Breast epithelium (tissue), 4 donors: Measurements from ENCODE around the gene DHRS13. TPM values are rescaled to one million over a fixed set of nuclear protein-coding genes. Genes with fewer than 3 reads are reported as not detected.

Experiments
- DNase-seq, 2 donors: peaks; one replicate each; pipeline ENCODE4 v3.0.0-alpha.2; 2019; ENCODE audit warnings: low spot score in 2 of 2
- H3K27ac ChIP-seq, 2 donors: fragments of 200-600 bp; sonication (generic) in 1 of 2; one replicate each; pipeline ENCODE4 v1.5.1; 2016 to 2019; ENCODE audit warnings: mild to moderate bottlenecking in 1 of 2
- H3K27me3 ChIP-seq, 2 donors: fragments of 200-600 bp; sonication (generic) in 1 of 2; one replicate each; pipeline versions ENCODE4 v1.5.1 to v1.6.0; 2017 to 2019; ENCODE audit warnings: control low read depth in 1 of 2, mild to moderate bottlenecking in 1 of 2
- H3K36me3 ChIP-seq: fragments of 200-600 bp; one replicate; pipeline ENCODE4 v1.5.1; 2019
- H3K4me1 ChIP-seq, 2 donors: fragments of 200-600 bp; sonication (generic); one replicate each; pipeline ENCODE4 v1.5.1; 2016 to 2019; ENCODE audit warnings: control low read depth in 1 of 2
- H3K4me3 ChIP-seq, 3 donors: fragments of 200-600 bp; sonication (generic); 1 replicate in 2 of 3; 2 replicates in 1 of 3; pipeline ENCODE4 v1.5.1; 2016 to 2019; ENCODE audit warnings: mild to moderate bottlenecking in 3 of 3, moderate library complexity in 2 of 3
- H3K9me3 ChIP-seq, 2 donors: fragments of 200-600 bp; sonication (generic) in 1 of 2; one replicate each; pipeline ENCODE4 v1.5.1; 2016 to 2019; ENCODE audit warnings: control low read depth in 1 of 2
- POLR2A ChIP-seq: fragments of 450-650 bp; IDR thresholded peaks from one replicate; pipeline ENCODE4 v1.6.1; 2016; ENCODE audit warnings: antibody characterized with exemption, mild to moderate bottlenecking, moderate library complexity
- POLR2AphosphoS5 ChIP-seq, 3 donors: sonication (generic); formaldehyde crosslinking; IDR thresholded peaks; one replicate each; pipeline ENCODE4 v1.6.1; 2017; ENCODE audit warnings: antibody characterized with exemption in 3 of 3
- intact Hi-C: fragments of 100-400 bp; cut with DNase I; formaldehyde crosslinking; loops from one replicate; pipeline ENCODE4 v1.15.1; 2023; ENCODE audit warnings: low total_unique reads
- total RNA-seq, 3 donors: library from RNA; depleted of rRNA; stranded (reverse); fragments of >200 nt; gene quantifications; one replicate each; pipeline ENCODE4 v1.1.0, GENCODE V29; 2016
- TF ChIP-seq, protein P1 (sequence below), 3 donors: fragments of 450-650 bp; IDR thresholded peaks; one replicate each; pipeline ENCODE4 v1.5.1; 2016 to 2017; ENCODE audit warnings: antibody characterized with exemption in 3 of 3, mild to moderate bottlenecking in 3 of 3, moderate library complexity in 3 of 3

The DHRS13 gene
- total RNA-seq, 3 donors from 2014 or later: 3.2 to 20.6 (median 14.2) TPM

DNA sequence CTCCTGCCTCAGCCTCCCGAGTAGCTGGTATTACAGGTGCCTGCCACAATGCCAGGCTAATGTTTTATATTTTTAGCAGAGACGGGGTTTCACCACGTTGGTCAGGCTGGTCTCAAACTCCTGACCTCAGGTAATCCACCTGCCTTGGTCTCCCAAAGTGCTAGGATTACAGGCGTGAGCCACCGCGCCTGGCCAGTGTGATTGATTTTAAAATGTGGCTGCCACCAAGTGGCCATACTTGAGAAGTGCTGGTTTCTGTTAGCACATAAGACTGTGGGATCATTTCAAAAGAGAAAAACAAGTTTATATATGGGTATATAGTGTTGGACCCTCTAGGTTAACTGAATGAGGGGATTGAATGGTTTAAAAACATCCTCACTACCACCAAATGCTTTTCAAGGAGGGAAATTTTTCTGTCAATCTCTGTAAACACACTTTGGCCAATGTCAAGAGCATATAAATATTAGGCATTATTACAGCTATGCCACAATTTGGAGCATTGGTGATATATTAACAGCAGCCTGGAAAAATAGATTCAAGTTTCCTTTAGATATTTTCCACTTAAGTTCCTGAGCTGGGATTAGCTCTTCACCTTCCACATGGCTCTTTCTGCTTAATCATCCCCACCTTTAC is 13.5 kb upstream of the DHRS13 start:
- Histone ChIP-seq H3K27me3 (no peaks in the 10 kb centered on the region), H3K9me3 (no peaks in the 10 kb centered on the region), H3K27ac (peak overlapping the region in 1 of 2 donors; percentile 50), H3K4me3 (no peak overlapping the region), H3K36me3 (peaks cover 6% of the 10 kb centered on the region), H3K4me1 (no peaks in the 10 kb centered on the region)
- intact Hi-C loops: no loop called here
- TF ChIP-seq, protein P1, sequence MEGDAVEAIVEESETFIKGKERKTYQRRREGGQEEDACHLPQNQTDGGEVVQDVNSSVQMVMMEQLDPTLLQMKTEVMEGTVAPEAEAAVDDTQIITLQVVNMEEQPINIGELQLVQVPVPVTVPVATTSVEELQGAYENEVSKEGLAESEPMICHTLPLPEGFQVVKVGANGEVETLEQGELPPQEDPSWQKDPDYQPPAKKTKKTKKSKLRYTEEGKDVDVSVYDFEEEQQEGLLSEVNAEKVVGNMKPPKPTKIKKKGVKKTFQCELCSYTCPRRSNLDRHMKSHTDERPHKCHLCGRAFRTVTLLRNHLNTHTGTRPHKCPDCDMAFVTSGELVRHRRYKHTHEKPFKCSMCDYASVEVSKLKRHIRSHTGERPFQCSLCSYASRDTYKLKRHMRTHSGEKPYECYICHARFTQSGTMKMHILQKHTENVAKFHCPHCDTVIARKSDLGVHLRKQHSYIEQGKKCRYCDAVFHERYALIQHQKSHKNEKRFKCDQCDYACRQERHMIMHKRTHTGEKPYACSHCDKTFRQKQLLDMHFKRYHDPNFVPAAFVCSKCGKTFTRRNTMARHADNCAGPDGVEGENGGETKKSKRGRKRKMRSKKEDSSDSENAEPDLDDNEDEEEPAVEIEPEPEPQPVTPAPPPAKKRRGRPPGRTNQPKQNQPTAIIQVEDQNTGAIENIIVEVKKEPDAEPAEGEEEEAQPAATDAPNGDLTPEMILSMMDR (IDR thresholded peaks at IDR 0.05): peak; percentile 53 to 69 (median 69)
- no peak for TF ChIP-seq POLR2A
- DNase-seq: no peak

DNA sequence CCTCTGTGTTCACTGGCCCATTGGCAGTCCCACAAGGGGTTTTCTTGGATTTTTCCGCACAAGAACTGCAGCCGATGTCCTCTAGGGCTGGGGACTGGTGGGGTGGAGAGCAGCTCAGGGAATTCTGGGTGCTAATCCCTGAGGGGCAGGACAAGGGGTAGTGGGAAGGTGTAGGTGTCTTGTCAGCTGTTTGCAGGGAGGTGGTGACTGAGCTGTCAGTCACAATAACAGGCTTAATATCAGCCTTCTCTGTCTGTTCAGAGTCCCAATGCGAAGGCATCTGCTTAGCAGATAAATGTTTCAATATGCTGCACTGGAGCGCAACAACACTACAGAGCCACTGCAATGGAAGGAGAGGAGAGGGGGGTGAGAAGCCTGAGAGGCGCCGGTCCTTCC is 10.1 kb upstream of the DHRS13 start:
- Histone ChIP-seq H3K27me3 (no peaks in the 10 kb centered on the region), H3K36me3 (peaks cover 10% of the 10 kb centered on the region), H3K4me1 (peaks cover 0 to 3% of the 10 kb centered on the region in 2 donors), H3K9me3 (no peaks in the 10 kb centered on the region), H3K27ac (peak overlapping the region in 1 of 2 donors; percentile 13), H3K4me3 (no peak overlapping the region)
- DNase-seq: no peak
- no peak for TF ChIP-seq POLR2A
- no peak for TF ChIP-seq POLR2AphosphoS5 (IDR thresholded peaks at IDR 0.05)
- TF ChIP-seq, protein P1 (IDR thresholded peaks at IDR 0.05): no peak
- intact Hi-C loops: no loop called here

DNA sequence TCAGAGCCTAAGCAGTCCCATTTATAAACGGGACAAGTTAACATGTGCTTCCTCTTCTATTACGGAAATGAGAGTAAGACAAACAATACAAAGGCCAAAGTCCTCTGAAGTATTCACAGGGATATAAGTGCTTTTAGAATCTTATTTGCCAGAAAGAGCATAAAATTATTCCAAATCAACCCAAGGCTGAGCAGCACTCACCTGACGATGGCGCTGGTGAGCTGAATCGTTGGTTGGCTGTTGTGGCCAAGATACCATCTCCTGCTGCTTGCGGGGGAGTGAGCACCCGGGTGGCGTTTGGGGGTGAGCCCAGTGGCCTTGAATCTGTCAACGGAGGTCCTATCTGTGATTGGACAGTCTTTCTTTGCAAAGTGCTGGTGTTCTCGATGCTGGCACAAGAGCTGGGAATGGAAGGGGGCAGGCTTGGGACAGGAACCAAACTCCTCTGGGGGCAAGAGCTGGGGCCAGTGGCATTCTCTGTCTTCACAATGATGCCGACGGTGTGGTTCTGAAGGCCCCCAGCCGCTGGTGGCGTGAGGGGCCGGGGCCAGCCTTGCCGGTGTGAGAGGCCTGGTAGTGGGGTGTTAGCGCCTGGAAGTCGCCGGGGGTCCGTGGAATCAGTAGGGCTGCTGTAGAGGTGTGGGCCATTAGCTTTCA is 9.5 kb upstream of the DHRS13 start:
- intact Hi-C loops: no loop called here
- Histone ChIP-seq H3K27me3 (no peaks in the 10 kb centered on the region), H3K27ac (peak overlapping the region in 1 of 2 donors; percentile 13), H3K4me1 (peaks cover 0 to 3% of the 10 kb centered on the region in 2 donors), H3K9me3 (no peaks in the 10 kb centered on the region), H3K36me3 (peaks cover 5% of the 10 kb centered on the region), H3K4me3 (no peak overlapping the region)
- no peak for DNase-seq
- TF ChIP-seq, protein P1 (IDR thresholded peaks at IDR 0.05): no peak
- no peak for TF ChIP-seq POLR2A
- TF ChIP-seq POLR2AphosphoS5 (IDR thresholded peaks at IDR 0.05): no peak

DNA sequence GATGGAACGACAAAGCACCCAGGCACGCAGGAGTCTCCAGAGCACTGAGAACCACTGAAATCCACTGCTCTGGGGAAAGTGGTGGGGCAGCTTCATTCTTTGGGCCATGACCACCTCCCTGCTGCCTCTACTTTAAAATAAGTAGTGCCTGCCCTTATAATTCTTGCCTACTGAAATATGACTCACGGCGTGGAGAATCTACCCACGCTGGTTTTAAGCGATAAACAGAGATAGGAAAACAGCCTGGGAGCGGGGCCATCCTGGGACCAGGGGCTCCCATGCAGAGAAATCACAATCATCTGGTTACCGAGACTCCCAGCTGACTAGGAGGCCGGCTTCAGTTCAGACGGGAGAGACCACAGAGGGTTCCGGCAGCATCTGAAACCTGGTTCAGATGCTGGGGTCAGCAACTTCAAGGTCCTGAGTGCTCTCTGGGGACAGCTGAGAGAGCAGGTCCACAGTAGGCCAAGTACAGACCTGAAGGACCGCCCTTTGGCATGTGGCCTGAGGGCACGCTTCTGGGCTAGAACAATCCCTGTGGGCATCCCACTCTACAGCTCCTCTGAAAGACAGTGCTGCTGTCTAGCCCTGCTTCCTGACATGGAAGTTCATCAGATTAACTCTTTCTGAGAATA is 8.6 kb upstream of the DHRS13 start:
- Histone ChIP-seq H3K4me3 (no peak overlapping the region), H3K27me3 (no peaks in the 10 kb centered on the region), H3K36me3 (peaks cover 5% of the 10 kb centered on the region), H3K4me1 (peaks cover 0 to 3% of the 10 kb centered on the region in 2 donors), H3K9me3 (no peaks in the 10 kb centered on the region), H3K27ac (peak overlapping the region in 1 of 2 donors; percentile 54)
- TF ChIP-seq POLR2A (no peak), POLR2AphosphoS5 (IDR thresholded peaks at IDR 0.05) (no peak)
- TF ChIP-seq, protein P1 (IDR thresholded peaks at IDR 0.05): no peak
- no peak for DNase-seq
- intact Hi-C loops: no loop called here

- peaks cover 5% of the 10 kb centered on the region for H3K36me3 ChIP-seq
- no peak for DNase-seq
- H3K4me1 ChIP-seq: peaks cover 0 to 3% of the 10 kb centered on the region in 2 donors
- no peak overlapping the region for H3K4me3 ChIP-seq
- H3K27ac ChIP-seq: no peak overlapping the region
- H3K9me3 ChIP-seq: no peaks in the 10 kb centered on the region
- TF ChIP-seq POLR2A: no peak
- TF ChIP-seq, protein P1 (IDR thresholded peaks at IDR 0.05): no peak
- TF ChIP-seq POLR2AphosphoS5 (IDR thresholded peaks at IDR 0.05): no peak
- intact Hi-C loops: no loop called here
- H3K27me3 ChIP-seq: no peaks in the 10 kb centered on the region
These were observed 7.7 kb upstream of the DHRS13 start for GRCh38 chr17:28910534-28910933.
